Measurements from ENCODE around the gene BRPF1.

BRPF1 gene

DNA sequence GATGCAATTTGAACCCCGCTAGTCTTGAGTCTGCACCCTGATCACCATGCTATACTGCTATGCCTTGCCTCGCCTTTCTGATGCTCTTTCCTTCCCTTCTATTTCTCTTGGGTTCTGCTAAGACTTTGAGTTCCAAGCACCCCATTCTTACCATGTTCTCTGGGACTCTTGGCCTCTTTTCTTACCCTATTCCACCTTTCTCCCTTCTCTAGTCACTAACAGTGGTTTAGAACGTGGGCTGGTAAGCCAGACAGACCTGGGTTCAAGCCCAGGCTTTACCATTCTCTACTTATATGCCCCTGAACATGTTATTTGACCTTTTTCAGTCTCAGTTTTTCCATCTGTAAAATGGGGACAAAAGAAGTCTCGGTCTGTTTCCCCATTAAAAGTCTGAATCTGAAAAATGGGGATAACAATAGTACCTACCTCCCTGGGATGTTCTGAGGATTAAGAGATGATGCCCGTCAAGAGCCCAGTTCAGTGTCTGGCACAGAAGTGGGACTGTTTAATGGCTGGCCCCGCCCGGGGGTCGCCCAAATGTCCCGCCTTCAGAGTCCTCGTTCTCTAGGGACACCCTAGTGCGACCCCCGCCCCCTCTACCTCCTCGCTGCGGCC, 60.4 kb downstream of the BRPF1 start:
- DNase-seq = no peak

DNA sequence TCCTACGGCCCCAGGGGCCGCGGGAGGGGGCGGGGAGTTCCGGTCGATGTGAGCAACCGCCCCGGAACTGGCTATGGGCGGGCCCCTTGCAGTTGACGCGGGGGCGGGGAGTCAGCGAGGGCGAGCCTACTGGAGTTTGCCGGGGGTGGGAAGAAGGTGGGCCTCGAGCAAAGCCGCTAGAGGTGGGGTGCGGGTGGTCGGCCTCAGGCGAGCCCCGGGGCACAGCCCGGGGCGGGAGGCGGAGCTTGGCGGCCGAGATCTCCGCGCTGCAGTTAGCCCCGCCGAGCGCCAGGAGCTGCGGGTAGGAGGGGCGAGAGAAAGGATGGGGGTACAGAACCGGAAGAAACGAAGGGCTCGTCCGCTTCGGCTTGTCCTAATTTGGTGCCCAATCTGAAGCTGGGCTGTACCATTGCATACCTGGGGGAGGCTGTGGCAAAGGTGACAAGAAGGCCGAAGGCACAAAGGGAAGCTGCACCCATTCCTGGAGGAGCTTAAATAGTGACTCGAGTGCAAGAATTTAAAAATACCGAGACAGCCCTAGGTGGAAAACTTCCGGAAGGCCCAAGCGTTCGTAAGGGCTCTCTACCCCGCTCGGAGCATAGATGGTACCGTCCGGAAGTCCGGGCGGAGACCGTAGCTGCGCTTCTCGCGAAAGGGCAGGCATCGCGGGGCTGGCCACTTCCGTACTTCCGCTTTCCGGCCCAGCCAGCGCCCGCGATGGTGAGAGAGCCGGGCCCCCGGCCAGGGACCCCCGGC, 61.0 kb downstream of the BRPF1 start, which contains the start of the genes ARPC4 and TADA3:
Gene ARPC4, plus strand, starts transcription at position 678 of the 756 bp plus-strand sequence. Its CDS starts 40 bp downstream, at position 718.
Gene TADA3, minus strand, starts transcription at position 69 of the 756 bp plus-strand sequence. CDS start 1,007 bp downstream, outside the sequence.
- DNase-seq = peak; percentile 94

DNA sequence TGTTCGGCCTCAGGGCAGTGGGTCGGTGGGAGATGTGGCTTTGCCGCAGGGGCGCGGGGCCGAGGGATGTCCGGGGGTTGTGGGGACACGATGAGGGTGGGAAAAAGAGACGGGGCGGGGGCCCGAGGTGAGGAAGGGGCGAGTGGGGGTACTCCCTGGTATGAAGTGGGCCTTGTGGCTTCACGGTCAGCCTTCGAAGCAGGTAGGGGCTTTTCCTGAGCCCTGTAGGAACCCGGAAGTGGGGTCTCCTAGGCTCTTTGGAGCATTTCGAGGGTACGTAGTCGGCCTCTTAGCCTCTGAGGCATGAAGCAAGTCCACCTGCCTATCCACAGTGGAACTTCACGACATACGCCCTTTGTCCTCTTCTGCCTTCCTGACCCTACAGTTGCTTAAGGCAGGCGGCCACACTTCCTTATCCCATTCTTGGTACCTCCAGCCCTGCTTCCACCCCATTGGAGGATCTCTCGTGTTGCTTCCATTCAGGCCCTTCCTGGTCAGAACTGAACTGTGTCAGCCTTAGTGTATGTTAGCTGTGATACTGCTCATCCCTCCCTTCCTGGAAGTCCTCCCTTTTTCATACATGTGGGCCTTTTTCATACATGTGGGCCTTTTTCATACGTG, 61.7 kb downstream of the BRPF1 start:
- peak; percentile 20 for DNase-seq

DNA sequence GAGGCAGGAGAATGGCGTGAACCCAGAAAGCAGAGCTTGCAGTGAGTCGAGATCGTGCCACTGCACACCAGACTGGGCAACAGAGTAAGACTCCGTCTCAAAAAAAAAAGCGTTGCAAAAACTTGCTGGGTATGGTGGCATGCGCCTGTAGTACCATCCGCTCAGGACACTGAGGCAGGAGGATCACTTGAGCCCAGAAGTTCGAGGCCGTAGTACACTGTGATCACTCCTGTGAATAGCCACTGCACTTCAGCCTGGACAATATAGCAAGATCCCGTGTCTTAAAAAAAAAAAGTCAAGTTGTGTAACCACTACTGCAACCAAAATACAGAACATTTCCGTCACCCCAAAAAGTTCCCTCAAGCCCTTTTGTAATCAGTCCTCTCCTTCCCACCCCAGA, 62.9 kb downstream of the BRPF1 start:
- no peak for DNase-seq

DNA sequence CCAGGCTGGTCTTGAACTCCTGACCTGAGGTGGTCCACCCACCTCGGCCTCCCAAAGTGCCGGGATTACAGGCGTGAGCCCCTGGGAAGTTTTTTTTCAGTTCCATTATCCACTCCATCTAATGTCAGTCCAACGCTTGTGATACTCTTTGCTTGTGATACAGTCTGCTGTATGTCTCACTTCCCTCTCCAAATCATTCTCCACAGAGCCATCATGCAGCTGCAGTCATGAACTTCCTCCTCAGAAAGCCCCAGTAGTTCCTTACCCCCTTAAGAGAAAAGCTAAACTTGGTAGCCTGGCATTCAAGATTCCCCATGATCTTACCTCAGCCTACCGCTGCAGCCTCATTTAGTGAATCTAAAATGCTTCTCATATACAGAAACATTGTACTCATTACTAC, 63.7 kb downstream of the BRPF1 start:
- DNase-seq = no peak

DNA sequence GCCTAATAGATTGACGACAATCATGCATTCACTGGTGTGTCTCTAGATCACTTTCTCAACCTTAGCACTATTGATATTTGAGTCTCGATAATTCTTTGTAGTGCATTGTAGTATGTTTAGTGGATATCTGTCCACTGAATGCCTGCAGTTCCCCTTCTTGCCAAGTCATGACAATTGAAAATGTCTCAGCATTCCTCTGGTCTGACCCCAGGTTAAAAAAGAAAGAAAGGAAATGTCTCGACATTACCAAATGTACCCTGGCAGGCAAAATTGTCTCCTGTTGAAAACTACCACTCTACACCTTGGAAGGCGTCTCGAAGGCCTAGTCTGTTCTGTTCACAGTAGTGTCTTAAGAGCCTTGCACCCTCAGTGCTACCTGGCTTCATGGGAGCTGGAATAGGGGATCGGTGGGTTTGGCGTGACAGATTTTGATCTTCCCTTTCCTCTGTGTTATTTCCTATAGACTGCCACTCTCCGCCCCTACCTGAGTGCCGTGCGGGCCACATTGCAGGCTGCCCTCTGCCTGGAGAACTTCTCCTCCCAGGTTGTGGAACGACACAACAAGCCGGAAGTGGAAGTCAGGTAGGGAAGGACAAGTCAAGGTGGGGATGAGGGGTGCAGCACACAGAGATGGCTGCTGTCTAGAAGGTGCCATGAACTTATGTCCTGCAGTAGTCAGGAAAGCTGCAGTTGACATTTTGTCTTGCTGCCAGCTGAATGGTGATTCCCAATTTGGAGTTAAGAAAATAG, 65.8 kb downstream of the BRPF1 start:
- no peak for DNase-seq
